ENCODE data around the gene PIP5K1C.

DNA sequence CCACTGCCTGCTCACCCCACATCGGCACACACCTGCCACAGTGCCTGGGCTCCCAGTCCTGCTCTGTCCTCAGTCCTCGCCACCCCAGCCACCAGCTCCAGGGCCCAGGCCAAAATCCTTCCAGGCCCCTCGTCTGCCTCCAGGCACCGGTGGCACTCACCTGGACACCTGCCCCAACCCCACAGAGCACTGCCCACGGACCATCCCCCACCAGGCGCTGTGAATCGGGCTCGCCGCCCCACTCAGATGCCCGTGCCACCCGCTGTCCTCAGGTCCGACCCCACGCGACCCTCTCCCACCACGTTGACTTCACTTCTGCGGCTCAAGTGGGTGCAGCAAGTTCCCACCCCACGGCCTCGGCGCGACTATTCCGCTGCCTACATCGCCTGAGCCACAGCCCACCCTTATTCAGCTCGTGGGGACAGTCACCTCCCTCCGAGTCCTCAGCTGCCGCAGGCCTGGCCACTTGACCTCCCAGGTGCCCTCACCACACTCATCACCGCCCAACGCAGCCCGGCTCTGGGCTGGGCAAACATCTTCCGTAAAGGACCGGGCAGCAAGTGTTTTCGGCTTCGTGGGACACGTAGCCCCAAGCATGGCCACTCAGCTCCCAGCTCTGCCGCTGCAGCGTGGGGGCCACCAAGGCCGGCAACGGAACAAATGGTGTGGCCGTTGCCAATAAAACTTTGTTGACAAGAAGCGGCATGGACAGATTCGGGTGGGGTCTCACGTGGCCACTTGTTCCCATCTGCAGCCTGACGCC lies 5.7 kb downstream of the PIP5K1C start:
- TF ChIP-seq RUNX1 (IDR thresholded peaks at IDR 0.05; ENCODE audit: low read depth) (no peak), HNRNPL (IDR thresholded peaks at IDR 0.05; ENCODE audit: low read depth, low read length) (no peak), EP300 (IDR thresholded peaks at IDR 0.05; ENCODE audit: low read length) (no peak), CHD1 (IDR thresholded peaks at IDR 0.05; ENCODE audit: low read length) (no peak), POLR2A (conservative IDR thresholded peaks at IDR 0.05) (no peak), ZNF696 (CRISPR knock-in tag; conservative IDR thresholded peaks at IDR 0.05) (no peak), JUND (IDR thresholded peaks at IDR 0.05; ENCODE audit: borderline replicate concordance, low read depth, low read length) (no peak), JUND (tag; IDR thresholded peaks at IDR 0.05; ENCODE audit: borderline replicate concordance, low read depth, low read length) (no peak)
